Gastrocnemius medialis (tissue), 4 donors: Measurements from ENCODE around the gene PRR36.

Experiments used
- POLR2A ChIP-seq, 2 donors: fragments of 450-650 bp; IDR thresholded peaks; one replicate each; pipeline ENCODE4 v1.6.1; 2017; ENCODE audit warnings: antibody characterized with exemption in 2 of 2, mild to moderate bottlenecking in 2 of 2, moderate library complexity in 2 of 2
- TF ChIP-seq, protein P1 (sequence below), 5 experiments: fragments of 450-650 bp in 3 of 5; fragments of 200-600 bp in 2 of 5; sonication (generic) in 2 of 5; IDR thresholded peaks in 4 of 5; conservative IDR thresholded peaks in 1 of 5; 1 replicate in 4 of 5; 2 replicates in 1 of 5; pipeline ENCODE4 v1.5.1; 2016 to 2019; ENCODE audit warnings: antibody characterized with exemption in 5 of 5, mild to moderate bottlenecking in 3 of 5, moderate library complexity in 3 of 5

DNA sequence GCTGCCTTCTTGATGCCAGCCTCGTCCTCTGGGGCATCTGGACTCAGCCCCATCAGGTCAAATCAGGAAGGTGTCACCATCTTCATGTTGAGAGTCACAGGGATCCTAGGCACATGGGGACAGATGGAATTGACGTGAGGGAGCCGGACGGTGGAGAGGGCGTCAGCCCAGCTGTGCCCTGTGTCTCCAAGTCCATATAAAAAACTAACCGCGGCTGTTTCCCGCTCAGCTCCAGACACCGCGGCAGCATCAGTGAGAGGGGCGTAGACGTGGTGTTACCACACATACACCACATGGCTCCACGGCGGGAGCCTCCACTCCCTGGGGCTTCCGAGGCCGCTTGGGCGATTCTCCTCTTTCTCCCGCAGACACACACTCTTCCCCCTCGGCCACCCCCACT lies 5.6 kb upstream of the PRR36 start:
- TF ChIP-seq, protein P1, sequence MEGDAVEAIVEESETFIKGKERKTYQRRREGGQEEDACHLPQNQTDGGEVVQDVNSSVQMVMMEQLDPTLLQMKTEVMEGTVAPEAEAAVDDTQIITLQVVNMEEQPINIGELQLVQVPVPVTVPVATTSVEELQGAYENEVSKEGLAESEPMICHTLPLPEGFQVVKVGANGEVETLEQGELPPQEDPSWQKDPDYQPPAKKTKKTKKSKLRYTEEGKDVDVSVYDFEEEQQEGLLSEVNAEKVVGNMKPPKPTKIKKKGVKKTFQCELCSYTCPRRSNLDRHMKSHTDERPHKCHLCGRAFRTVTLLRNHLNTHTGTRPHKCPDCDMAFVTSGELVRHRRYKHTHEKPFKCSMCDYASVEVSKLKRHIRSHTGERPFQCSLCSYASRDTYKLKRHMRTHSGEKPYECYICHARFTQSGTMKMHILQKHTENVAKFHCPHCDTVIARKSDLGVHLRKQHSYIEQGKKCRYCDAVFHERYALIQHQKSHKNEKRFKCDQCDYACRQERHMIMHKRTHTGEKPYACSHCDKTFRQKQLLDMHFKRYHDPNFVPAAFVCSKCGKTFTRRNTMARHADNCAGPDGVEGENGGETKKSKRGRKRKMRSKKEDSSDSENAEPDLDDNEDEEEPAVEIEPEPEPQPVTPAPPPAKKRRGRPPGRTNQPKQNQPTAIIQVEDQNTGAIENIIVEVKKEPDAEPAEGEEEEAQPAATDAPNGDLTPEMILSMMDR (IDR thresholded peaks at IDR 0.05 in 4 of 5, conservative IDR thresholded peaks at IDR 0.05 in 1 of 5), result no peak
- no peak for TF ChIP-seq POLR2A (IDR thresholded peaks at IDR 0.05)
